Prostate gland (tissue), 2 donors: ENCODE data around the gene CIRBP. TPM values are rescaled to one million over a fixed set of nuclear protein-coding genes. Genes with fewer than 3 reads are reported as not detected.

Source experiments
- DNase-seq: peaks from one replicate; pipeline ENCODE4 v3.0.0-alpha.2; 2019; ENCODE audit warnings: low spot score
- H3K27ac ChIP-seq, 2 donors: fragments of 200-600 bp; sonication (generic); 2 replicates each; pipeline ENCODE4 v1.5.1; 2017 to 2019
- H3K27me3 ChIP-seq: fragments of 200-600 bp; sonication (generic); replicated peaks from 2 replicates; pipeline ENCODE4 v1.5.1; 2019; ENCODE audit not compliant: insufficient read depth
- H3K36me3 ChIP-seq, 2 donors: fragments of 200-600 bp; sonication (generic); 1 replicate in 1 of 2; 2 replicates in 1 of 2; pipeline versions ENCODE4 v1.5.1 to v1.8.1; 2017 to 2019
- H3K4me1 ChIP-seq: fragments of 200-600 bp; sonication (generic); replicated peaks from 2 replicates; pipeline ENCODE4 v1.5.1; 2019
- H3K4me3 ChIP-seq, 2 donors: fragments of 200-600 bp; sonication (generic); 2 replicates each; pipeline ENCODE4 v1.5.1; 2017 to 2019
- H3K9me3 ChIP-seq: fragments of 200-600 bp; sonication (generic); 2 replicates; pipeline ENCODE4 v1.5.1; 2017
- POLR2A ChIP-seq: fragments of 450-650 bp; IDR thresholded peaks from one replicate; pipeline ENCODE4 v1.6.1; 2016; ENCODE audit warnings: antibody characterized with exemption, mild to moderate bottlenecking
- POLR2AphosphoS5 ChIP-seq: sonication (generic); formaldehyde crosslinking; IDR thresholded peaks from one replicate; pipeline ENCODE4 v1.6.1; 2017; ENCODE audit warnings: antibody characterized with exemption
- WGBS: methylation state at CpG from one replicate; pipeline ENCODE4 v1.1.5; 2018; 5-methylcytosine and 5-hydroxymethylcytosine counted together
- intact Hi-C: fragments of 100-400 bp; cut with DNase I; formaldehyde crosslinking; loops from one replicate; pipeline ENCODE4 v1.14.2; 2022
- total RNA-seq, 2 donors: library from RNA; depleted of rRNA; stranded (reverse); fragments of >200 nt; gene quantifications; one replicate each; pipeline ENCODE4 v1.1.0, GENCODE V29; 2016
- TF ChIP-seq, protein P1 (sequence below), 4 experiments: fragments of 200-600 bp in 2 of 4; fragments of 450-650 bp in 2 of 4; sonication (generic) in 2 of 4; IDR thresholded peaks; 1 replicate in 3 of 4; 2 replicates in 1 of 4; pipeline ENCODE4 v1.5.1; 2016 to 2019; ENCODE audit warnings: antibody characterized with exemption in 4 of 4, mild to moderate bottlenecking in 2 of 4, moderate library complexity in 2 of 4

Gene CIRBP
- total RNA-seq, 2 donors from 2014 or later = 753 to 863 TPM

DNA sequence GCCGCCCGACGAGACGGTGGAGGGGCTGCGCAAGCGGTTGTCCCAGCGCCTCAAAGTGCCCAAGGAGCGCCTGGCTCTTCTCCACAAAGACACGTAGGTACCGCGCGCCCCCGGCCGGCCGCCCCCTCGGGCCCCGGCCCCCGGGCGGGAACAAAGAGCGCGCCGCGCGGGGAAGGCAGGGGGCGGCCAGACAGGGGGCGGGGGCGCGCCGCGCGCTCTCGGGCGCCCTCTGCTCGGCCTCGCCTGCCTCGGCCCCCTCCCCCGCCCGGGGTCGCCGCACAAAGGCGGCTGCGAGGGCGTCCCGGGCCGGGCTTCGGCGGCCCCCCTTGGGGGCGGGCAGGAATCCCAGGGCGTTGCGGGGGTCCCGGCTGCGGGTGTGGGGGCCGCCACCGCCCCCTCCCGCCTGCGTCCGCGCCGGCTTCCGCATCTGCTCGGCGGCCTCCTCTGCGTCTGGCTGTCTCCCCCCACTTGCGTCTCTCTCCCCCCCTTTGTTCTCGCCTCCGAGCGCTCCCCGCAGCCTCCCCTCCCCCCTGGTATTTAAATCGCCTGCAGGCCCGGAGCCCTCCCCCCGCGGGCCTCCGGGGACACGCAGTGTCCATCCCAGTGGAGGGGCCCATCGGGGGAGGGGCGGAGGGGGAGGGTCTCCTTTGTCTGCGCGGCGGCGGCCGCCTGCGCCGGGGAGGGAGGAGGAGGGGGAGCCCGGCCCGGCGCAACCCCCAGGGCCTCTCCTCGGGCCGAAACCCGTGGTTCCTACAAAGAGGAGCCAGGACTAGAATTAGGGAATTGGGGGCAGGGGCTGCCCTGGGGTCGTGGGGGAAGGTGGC is 18.5 kb upstream of the CIRBP start:
- no peaks in the 10 kb centered on the region for H3K27me3 ChIP-seq
- H3K9me3 ChIP-seq = no peaks in the 10 kb centered on the region
- peaks cover 11 to 18% of the 10 kb centered on the region in 2 donors for H3K36me3 ChIP-seq
- H3K27ac ChIP-seq = peak overlapping the region; percentile 97 to 100
- peaks cover 40% of the 10 kb centered on the region for H3K4me1 ChIP-seq
- WGBS = under 1% methylated on average over 52 of the region's 90 CpGs
- TF ChIP-seq POLR2A (no peak), POLR2AphosphoS5 (no peak)
- TF ChIP-seq, protein P1, sequence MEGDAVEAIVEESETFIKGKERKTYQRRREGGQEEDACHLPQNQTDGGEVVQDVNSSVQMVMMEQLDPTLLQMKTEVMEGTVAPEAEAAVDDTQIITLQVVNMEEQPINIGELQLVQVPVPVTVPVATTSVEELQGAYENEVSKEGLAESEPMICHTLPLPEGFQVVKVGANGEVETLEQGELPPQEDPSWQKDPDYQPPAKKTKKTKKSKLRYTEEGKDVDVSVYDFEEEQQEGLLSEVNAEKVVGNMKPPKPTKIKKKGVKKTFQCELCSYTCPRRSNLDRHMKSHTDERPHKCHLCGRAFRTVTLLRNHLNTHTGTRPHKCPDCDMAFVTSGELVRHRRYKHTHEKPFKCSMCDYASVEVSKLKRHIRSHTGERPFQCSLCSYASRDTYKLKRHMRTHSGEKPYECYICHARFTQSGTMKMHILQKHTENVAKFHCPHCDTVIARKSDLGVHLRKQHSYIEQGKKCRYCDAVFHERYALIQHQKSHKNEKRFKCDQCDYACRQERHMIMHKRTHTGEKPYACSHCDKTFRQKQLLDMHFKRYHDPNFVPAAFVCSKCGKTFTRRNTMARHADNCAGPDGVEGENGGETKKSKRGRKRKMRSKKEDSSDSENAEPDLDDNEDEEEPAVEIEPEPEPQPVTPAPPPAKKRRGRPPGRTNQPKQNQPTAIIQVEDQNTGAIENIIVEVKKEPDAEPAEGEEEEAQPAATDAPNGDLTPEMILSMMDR (IDR thresholded peaks at IDR 0.05) = no peak
- H3K4me3 ChIP-seq = peak overlapping the region; percentile 87 to 95
- intact Hi-C loops = no loop called here
- DNase-seq = peak; percentile 59

DNA sequence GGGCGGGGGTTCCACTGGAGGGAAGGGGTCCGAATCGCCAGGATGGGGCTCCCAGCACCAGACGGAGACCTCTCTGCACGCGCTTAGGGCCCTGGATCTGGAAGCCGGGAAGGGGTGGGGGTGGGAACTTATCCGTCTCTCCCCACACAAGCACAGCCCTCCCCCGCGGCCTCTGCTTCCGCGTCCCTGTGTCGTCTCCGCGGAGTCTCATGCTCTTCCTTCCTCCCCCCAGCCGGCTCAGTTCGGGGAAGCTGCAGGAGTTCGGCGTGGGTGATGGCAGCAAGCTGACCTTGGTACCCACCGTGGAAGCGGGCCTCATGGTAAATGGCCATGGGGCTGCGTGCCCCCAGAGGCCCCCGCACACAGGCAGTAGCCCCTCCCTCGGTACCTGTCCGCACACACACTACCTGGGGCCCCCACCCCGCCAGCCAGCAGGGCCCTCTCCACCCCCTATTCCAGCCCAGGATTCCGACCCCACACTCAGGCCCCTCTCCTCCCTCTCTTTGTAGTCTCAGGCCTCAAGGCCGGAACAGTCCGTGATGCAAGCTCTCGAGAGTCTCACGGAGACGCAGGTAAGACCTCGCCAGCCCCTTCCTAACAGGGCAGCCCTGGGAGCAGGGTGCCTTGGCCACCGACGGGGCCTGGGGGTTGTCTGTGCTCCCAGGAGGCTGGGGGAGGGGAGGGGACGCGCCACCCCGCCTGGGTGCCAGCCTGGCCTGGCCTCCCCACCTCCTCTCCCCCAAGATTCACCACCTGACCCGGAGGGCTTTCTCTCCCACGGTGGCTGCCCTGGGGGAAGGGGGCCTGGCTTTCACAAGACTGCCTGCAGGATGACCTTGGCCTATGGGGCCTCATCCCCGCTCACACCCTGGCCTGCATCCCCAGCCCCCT is 17.6 kb upstream of the CIRBP start:
- H3K9me3 ChIP-seq = no peaks in the 10 kb centered on the region
- H3K4me1 ChIP-seq = peaks cover 31% of the 10 kb centered on the region
- no peaks in the 10 kb centered on the region for H3K27me3 ChIP-seq
- intact Hi-C loops = no loop called here
- peak overlapping the region; percentile 97 to 100 for H3K27ac ChIP-seq
- 3% methylated on average over 32 of the region's 41 CpGs for WGBS
- H3K4me3 ChIP-seq = peak overlapping the region; percentile 87 to 95
- TF ChIP-seq, protein P1 (IDR thresholded peaks at IDR 0.05) = no peak
- TF ChIP-seq POLR2AphosphoS5 = peak; percentile 32
- H3K36me3 ChIP-seq = peaks cover 16 to 25% of the 10 kb centered on the region in 2 donors
- peak; percentile 72 for DNase-seq

DNA sequence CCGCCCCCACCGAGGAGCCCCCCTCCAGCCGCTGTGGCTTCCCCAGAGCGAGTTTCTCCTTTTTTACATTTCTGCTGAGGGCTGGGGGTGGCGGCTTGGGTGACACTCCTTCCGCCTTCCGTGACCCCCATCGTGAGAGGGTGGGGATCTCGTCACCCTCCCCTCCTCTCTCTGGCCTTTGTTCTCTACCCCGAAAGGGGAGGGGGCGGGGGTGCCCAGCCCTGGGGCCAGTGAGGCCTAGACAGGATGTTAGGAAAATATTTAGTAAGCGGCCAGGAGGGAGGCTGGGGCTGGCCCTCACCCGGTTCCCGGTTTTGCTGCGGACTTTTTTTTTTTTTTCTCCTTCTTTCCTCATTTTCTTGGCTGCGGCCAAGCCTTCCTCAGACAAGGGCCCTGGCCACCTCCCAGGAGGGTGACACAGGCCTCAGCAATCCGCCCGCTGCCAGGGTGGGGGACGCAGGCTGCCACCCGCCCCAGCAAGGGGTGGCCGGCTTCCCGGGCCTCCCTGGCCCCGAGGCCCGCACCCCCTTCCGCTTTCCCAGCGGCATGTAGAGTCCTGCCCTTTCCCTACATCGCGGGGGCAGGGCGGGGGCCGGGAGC is 16.8 kb upstream of the CIRBP start:
- Histone ChIP-seq H3K9me3 (no peaks in the 10 kb centered on the region), H3K4me1 (peaks cover 36% of the 10 kb centered on the region), H3K27ac (peak overlapping the region; percentile 97 to 100), H3K4me3 (peak overlapping the region; percentile 87 to 95), H3K36me3 (peaks cover 16 to 31% of the 10 kb centered on the region in 2 donors), H3K27me3 (no peaks in the 10 kb centered on the region)
- TF ChIP-seq, protein P1 (IDR thresholded peaks at IDR 0.05) = no peak
- TF ChIP-seq POLR2AphosphoS5 = peak; percentile 75
- DNase-seq = peak; percentile 94
- 0% methylated on average over 22 of the region's 30 CpGs for WGBS
- intact Hi-C loops = no loop called here

DNA sequence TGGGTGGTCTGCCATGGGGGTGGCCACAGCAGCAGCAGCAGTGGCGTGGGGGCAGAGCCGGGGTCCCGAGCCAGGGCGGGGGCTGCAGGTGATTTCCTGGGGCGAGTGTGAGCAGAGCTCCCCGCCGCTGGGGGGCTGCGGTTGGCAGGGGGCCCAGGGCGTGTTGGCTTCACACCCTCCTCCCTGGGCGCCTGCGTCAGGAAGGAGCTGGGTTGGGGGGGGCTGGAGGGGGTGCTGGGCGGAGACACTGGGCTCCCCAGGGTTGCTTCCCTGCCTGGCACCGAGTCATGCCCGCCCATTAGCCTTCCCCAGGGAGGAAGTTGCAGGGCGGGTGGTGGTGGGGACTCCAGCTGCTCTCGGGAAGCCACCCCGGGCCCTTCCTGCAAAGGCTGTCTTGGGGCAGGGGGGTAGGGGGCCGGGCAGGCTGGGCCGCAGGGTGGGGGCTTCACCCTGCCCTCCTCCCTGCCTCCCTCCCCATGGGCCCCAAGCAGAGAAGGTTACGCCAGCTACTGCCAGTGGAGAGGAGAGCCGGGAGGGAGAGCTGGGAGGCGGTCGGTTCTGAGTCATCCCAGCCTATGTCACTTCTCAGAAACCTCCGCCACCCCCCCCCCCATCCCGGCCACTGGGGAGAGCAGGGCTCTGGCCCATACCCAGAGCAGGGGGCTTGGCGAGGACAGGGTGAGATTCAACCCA is 16.2 kb upstream of the CIRBP start:
- peak; percentile 91 for DNase-seq
- intact Hi-C loops = no loop called here
- Histone ChIP-seq H3K9me3 (no peaks in the 10 kb centered on the region), H3K36me3 (peaks cover 16 to 31% of the 10 kb centered on the region in 2 donors), H3K4me3 (peak overlapping the region; percentile 87 to 95), H3K27ac (peak overlapping the region; percentile 97 to 100), H3K27me3 (no peaks in the 10 kb centered on the region), H3K4me1 (peaks cover 36% of the 10 kb centered on the region)
- 2% methylated on average over 11 of the region's 26 CpGs for WGBS
- TF ChIP-seq POLR2AphosphoS5 = peak; percentile 39
- TF ChIP-seq, protein P1 (IDR thresholded peaks at IDR 0.05) = peak in 1 of 4 experiments; percentile 18
- TF ChIP-seq POLR2A = no peak
